ENCODE measurements around the gene ZNF536. TPM values are rescaled to one million over a fixed set of nuclear protein-coding genes. Genes with fewer than 3 reads are reported as not detected.

The ZNF536 gene
- total and polyA plus RNA-seq, 10 of the 15 experiments (the other 5 are each of a cell fraction or from before 2014, with no cell fraction given) = not detected

GRCh38 chr19:30518965-30519606, 146.9 kb downstream of the ZNF536 start:
- RAD21 ChIA-PET (ENCODE audit: unreplicated experiment) = no interaction called here
- POLR2A ChIA-PET = no interaction called here
- ATAC-seq (no peak), DNase-seq (ENCODE audit: low read depth, low spot score) (no peak), FAIRE-seq (no peak)
- no peaks in the 10 kb centered on the region for H4K20me1 ChIP-seq (ENCODE audit: control insufficient read depth, insufficient read depth)
- intact Hi-C loops (cut with micrococcal nuclease; ENCODE audit: unreplicated experiment) (no loop called here), in situ Hi-C loops (cut with MboI) (no loop called here)
- no peak overlapping the region for H3K27ac ChIP-seq (ENCODE audit: control insufficient read depth, insufficient read depth)
- H3K27me3 ChIP-seq (replicated peaks in 1 of 2; ENCODE audit: control insufficient read depth in 2 of 2, insufficient read depth in 2 of 2, low read length in 1 of 2) = no peaks in the 10 kb centered on the region
- SMC1A ChIA-PET (ENCODE audit: uncharacterized antibody, unreplicated experiment) = no interaction called here
- H2AFZ ChIP-seq (ENCODE audit: control insufficient read depth, low read depth, low read length) = no peak overlapping the region
- no peak overlapping the region for H3K4me2 ChIP-seq (ENCODE audit: control insufficient read depth, insufficient read depth)
- H3K9me3 ChIP-seq (replicated peaks; ENCODE audit: control insufficient read depth, insufficient read depth, low read length) = no peaks in the 10 kb centered on the region
- no peaks in the 10 kb centered on the region for H3K36me3 ChIP-seq (ENCODE audit: control insufficient read depth in 2 of 2, insufficient read depth in 2 of 2, low read length in 1 of 2)
- CTCF ChIA-PET = no interaction called here
- no TSS peak for BruUV-seq (replicated peaks)
- H3K4me3 ChIP-seq = no peak overlapping the region
- 30% methylated on average over 13 of the region's 13 CpGs for WGBS (ENCODE audit: insufficient coverage, insufficient replicate concordance, low lambda C conversion rate, missing lambda C conversion rate)
- H3K4me1 ChIP-seq (ENCODE audit: control insufficient read depth, insufficient read depth, low read length) = no peaks in the 10 kb centered on the region
- TF ChIP-seq LARP7 (IDR thresholded peaks at IDR 0.05) (no peak), DPF2 (IDR thresholded peaks at IDR 0.05) (no peak), CHD1 (IDR thresholded peaks at IDR 0.05; ENCODE audit: low read depth, low read length) (no peak), BRCA1 (IDR thresholded peaks at IDR 0.05; ENCODE audit: low read depth, low read length) (no peak), BMI1 (IDR thresholded peaks at IDR 0.05; ENCODE audit: borderline replicate concordance) (no peak)
- no peaks in the 10 kb centered on the region for H3K79me2 ChIP-seq (ENCODE audit: control insufficient read depth, insufficient read depth, low read length)
- H3K9ac ChIP-seq (ENCODE audit: control insufficient read depth, insufficient read depth, low read length) = no peak overlapping the region

GRCh38 chr19:30519607-30520205, 147.5 kb downstream of the ZNF536 start:
- in situ Hi-C loops (cut with MboI) (no loop called here), intact Hi-C loops (cut with micrococcal nuclease; ENCODE audit: unreplicated experiment) (no loop called here)
- H3K4me1 ChIP-seq (ENCODE audit: control insufficient read depth, insufficient read depth, low read length) = no peaks in the 10 kb centered on the region
- H4K20me1 ChIP-seq (ENCODE audit: control insufficient read depth, insufficient read depth) = no peaks in the 10 kb centered on the region
- H3K27ac ChIP-seq (ENCODE audit: control insufficient read depth, insufficient read depth) = no peak overlapping the region
- H3K9ac ChIP-seq (ENCODE audit: control insufficient read depth, insufficient read depth, low read length) = no peak overlapping the region
- no peaks in the 10 kb centered on the region for H3K79me2 ChIP-seq (ENCODE audit: control insufficient read depth, insufficient read depth, low read length)
- ChIA-PET CTCF (no interaction called here), POLR2A (no interaction called here), RAD21 (ENCODE audit: unreplicated experiment) (no interaction called here), SMC1A (ENCODE audit: uncharacterized antibody, unreplicated experiment) (no interaction called here)
- ATAC-seq = no peak
- no peaks in the 10 kb centered on the region for H3K36me3 ChIP-seq (ENCODE audit: control insufficient read depth in 2 of 2, insufficient read depth in 2 of 2, low read length in 1 of 2)
- H2AFZ ChIP-seq (ENCODE audit: control insufficient read depth, low read depth, low read length) = no peak overlapping the region
- WGBS (ENCODE audit: insufficient coverage, insufficient replicate concordance, low lambda C conversion rate, missing lambda C conversion rate) = 20% methylated on average over 3 of the region's 3 CpGs
- no peak overlapping the region for H3K4me3 ChIP-seq
- FAIRE-seq = no peak
- H3K9me3 ChIP-seq (replicated peaks; ENCODE audit: control insufficient read depth, insufficient read depth, low read length) = no peaks in the 10 kb centered on the region
- no TSS peak for BruUV-seq (replicated peaks)
- H3K4me2 ChIP-seq (ENCODE audit: control insufficient read depth, insufficient read depth) = no peak overlapping the region
- no peaks in the 10 kb centered on the region for H3K27me3 ChIP-seq (replicated peaks in 1 of 2; ENCODE audit: control insufficient read depth in 2 of 2, insufficient read depth in 2 of 2, low read length in 1 of 2)
- no peak for DNase-seq (ENCODE audit: low read depth, low spot score)
- TF ChIP-seq FOS (IDR thresholded peaks at IDR 0.05; ENCODE audit: borderline replicate concordance, extremely low read depth, insufficient read length) = no peak
- TF ChIP-seq ZNF687 (IDR thresholded peaks at IDR 0.05) = no peak
- no peak for TF ChIP-seq NFXL1 (IDR thresholded peaks at IDR 0.05; ENCODE audit: borderline replicate concordance)
- TF ChIP-seq CEBPB (IDR thresholded peaks at IDR 0.05; ENCODE audit: borderline replicate concordance in 1 of 2, low read depth in 2 of 2, low read length in 2 of 2) = no peak
- TF ChIP-seq, protein P1, sequence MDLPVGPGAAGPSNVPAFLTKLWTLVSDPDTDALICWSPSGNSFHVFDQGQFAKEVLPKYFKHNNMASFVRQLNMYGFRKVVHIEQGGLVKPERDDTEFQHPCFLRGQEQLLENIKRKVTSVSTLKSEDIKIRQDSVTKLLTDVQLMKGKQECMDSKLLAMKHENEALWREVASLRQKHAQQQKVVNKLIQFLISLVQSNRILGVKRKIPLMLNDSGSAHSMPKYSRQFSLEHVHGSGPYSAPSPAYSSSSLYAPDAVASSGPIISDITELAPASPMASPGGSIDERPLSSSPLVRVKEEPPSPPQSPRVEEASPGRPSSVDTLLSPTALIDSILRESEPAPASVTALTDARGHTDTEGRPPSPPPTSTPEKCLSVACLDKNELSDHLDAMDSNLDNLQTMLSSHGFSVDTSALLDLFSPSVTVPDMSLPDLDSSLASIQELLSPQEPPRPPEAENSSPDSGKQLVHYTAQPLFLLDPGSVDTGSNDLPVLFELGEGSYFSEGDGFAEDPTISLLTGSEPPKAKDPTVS (IDR thresholded peaks at IDR 0.05; ENCODE audit: low read depth, low read length) = no peak
- TF ChIP-seq, protein P2, sequence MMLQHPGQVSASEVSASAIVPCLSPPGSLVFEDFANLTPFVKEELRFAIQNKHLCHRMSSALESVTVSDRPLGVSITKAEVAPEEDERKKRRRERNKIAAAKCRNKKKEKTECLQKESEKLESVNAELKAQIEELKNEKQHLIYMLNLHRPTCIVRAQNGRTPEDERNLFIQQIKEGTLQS (IDR thresholded peaks at IDR 0.05; ENCODE audit: borderline replicate concordance, extremely low read depth, low read depth, low read length) = no peak
